GM18951 (cell line): Measurements from ENCODE around the gene TP53BP1.

Source experiments
- POLR2A ChIP-seq: IDR thresholded peaks from 4 replicates; pipeline ENCODE4 v1.6.1; 2011; ENCODE audit warnings: mild to moderate bottlenecking; ENCODE audit not compliant: insufficient read length, insufficient read depth; ENCODE audit errors: extremely low read depth
- in situ Hi-C: fragments of 300-500 bp; cut with MboI; formaldehyde crosslinking; loops from one replicate; pipeline ENCODE4 v1.12.0; 2022; ENCODE audit warnings: low sequenced_read_pairs, mixed read lengths, inconsistent platforms; ENCODE audit not compliant: unreplicated experiment

TP53BP1 gene

GRCh38 chr15:43487271-43487895, 5.6 kb downstream of the TP53BP1 start:
- TF ChIP-seq POLR2A, result no peak
- in situ Hi-C loops, result no loop called here

- in situ Hi-C loops, result no loop called here
- no peak for TF ChIP-seq POLR2A
Observed at GRCh38 chr15:43484455-43484854, 8.5 kb downstream of the TP53BP1 start.

- TF ChIP-seq POLR2A, result no peak
Observed at GRCh38 chr15:43483297-43484128, 9.4 kb downstream of the TP53BP1 start.

GRCh38 chr15:43473885-43474284, 19.1 kb downstream of the TP53BP1 start:
- TF ChIP-seq POLR2A, result no peak
- in situ Hi-C loops, result no loop called here

More at GRCh38 chr15:43483297-43484128, 9.4 kb downstream of the TP53BP1 start:
- in situ Hi-C loops, result no loop called here

- no peak for TF ChIP-seq POLR2A
- in situ Hi-C loops, result no loop called here
Observed at GRCh38 chr15:43471975-43472374, 21.0 kb downstream of the TP53BP1 start.

GRCh38 chr15:43469867-43470266, 23.1 kb downstream of the TP53BP1 start:
- in situ Hi-C loops, result no loop called here
- no peak for TF ChIP-seq POLR2A

GRCh38 chr15:43465100-43465499, 27.9 kb downstream of the TP53BP1 start:
- TF ChIP-seq POLR2A, result no peak
- in situ Hi-C loops, result no loop called here

- no peak for TF ChIP-seq POLR2A
- in situ Hi-C loops, result no loop called here
Observed at GRCh38 chr15:43463998-43464397, 29.0 kb downstream of the TP53BP1 start.

- in situ Hi-C loops, result no loop called here
- TF ChIP-seq POLR2A, result no peak
Observed at GRCh38 chr15:43463507-43463906, 29.4 kb downstream of the TP53BP1 start.

GRCh38 chr15:43449981-43450380, 43.0 kb downstream of the TP53BP1 start:
- in situ Hi-C loops, result no loop called here
- no peak for TF ChIP-seq POLR2A

GRCh38 chr15:43446344-43446743, 46.6 kb downstream of the TP53BP1 start:
- no peak for TF ChIP-seq POLR2A
- in situ Hi-C loops, result no loop called here

GRCh38 chr15:43441316-43441715, 51.6 kb downstream of the TP53BP1 start:
- in situ Hi-C loops, result no loop called here
- TF ChIP-seq POLR2A, result no peak

GRCh38 chr15:43440721-43441281, 52.2 kb downstream of the TP53BP1 start:
- in situ Hi-C loops, result no loop called here
- TF ChIP-seq POLR2A, result no peak

- TF ChIP-seq POLR2A, result no peak
- in situ Hi-C loops, result no loop called here
Observed at GRCh38 chr15:43439268-43439667, 53.7 kb downstream of the TP53BP1 start.

- in situ Hi-C loops, result no loop called here
- TF ChIP-seq POLR2A, result no peak
Observed at GRCh38 chr15:43436395-43436794, 56.6 kb downstream of the TP53BP1 start.
